D721Med (cell line): Measurements from ENCODE around the gene SRGAP2C.
"Not testable (repeated sequence)": the region's sequence is repeated elsewhere in the genome, so short reads cannot be mapped to it uniquely, and the experiment has no call there.

Experiments used
- DNase-seq: peaks from one replicate; pipeline ENCODE4 v3.0.0; 2011; ENCODE audit warnings: low spot score; ENCODE audit not compliant: insufficient read length
- FAIRE-seq: peaks from 2 replicates; lab custom pipeline; 2011; peaks lifted over from hg19 to GRCh38; lab: Jason Lieb, UNC

The SRGAP2C gene

DNA sequence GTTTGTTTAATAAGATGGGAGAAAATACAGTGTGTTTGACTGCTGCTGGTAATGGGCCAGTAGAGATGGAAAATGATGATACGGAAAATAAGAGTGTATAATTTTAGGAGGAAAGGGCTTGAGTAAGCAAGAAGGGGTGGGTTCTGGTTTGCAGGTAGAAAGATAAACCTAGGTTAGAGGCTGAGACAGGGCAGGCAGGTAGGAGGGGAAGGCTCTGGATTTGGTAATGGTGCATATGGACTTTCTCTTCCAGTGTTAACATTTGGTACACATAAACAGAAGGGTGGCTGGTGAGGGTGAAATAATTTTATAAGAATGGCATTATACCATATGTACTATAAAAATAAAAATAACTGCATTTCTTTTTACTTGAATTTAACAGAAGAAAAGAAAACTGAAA is 84.5 kb downstream of the SRGAP2C start:
- not testable (repeated sequence) for DNase-seq, FAIRE-seq

DNA sequence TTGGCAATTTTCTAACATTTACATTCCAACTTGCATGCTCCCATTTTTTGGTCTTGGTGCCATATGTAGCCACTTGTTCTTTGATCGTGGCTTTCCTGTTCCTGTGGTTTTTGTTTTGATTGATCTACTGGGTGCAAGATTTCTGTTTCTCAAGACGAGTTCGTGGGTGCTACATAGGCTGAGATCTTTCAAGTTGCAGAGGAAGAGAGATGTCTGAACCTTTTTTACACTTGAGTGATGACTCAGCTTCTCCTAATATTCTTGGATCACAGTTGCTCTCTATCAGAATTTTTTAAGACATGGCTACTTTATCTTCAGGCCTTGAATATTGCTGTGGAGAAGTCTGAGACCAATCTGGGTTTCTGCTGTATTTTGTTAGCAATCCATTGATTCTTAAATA is 85.2 kb downstream of the SRGAP2C start:
- DNase-seq, FAIRE-seq: not testable (repeated sequence)

DNA sequence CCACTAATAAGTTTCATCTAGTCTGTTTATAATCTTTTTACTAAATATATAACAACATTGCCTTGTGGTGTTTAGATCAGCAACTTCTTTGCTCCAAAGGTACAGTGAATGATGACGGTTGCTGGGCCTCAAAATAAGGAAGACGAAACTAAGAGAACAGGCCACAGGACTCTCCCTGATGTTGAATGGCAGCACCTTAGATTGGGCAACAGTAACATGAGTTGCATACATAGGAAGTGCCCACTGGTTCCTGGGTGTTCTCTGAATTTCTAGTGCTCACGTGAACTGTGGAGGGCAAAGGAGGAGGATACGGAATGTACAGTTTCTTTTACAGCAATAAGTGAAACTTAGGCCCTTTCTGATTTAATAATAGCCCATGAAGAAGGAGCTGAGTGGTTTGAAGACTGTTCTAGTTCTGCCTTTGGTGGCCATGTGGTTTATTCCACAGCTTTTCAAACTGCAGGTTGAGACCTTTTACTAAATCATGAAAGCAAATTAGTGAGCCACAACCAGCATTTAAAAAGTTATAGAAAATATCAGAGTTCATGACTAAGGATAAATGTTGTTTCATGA is 86.5 kb downstream of the SRGAP2C start:
- not testable (repeated sequence) for FAIRE-seq, DNase-seq

DNA sequence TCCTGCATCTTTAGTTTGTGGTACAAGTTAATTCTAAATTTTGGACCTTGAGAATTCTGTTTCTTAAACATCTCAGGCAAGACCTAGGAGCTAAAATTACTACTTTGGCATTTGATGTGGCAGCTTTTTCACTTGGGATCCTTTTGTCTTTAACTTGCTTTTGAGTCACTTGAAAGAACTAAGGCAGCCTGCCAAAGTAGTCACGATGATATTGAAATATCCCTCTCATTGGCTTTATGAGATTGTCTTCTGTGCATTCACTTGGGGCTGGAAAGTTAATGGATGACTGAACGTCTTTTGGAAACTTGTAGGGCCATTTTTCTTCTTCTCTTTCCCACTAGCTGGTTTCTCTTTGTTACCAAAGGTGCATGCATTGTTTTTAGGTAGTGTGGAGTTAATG is 90.7 kb downstream of the SRGAP2C start:
- DNase-seq, FAIRE-seq: not testable (repeated sequence)

DNA sequence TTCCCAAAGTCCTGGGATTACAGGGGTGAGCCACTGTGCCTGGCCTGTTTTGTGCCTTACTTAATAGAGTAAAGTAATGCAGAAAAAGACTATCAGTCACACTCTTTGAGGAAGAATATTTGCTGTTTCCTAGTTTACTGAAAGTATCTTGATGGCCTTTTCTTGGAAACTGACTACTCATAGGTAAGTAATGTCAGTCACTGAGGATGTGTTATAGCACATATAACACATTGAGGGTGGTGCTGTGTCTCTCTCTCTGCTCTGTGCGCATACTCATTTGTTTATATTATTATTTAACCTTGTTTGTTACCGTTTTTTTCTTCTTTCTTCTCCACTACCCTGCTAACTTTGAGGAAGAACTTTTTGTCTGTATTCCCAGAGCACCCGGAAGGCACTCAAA is 93.4 kb downstream of the SRGAP2C start:
- FAIRE-seq, DNase-seq: not testable (repeated sequence)

DNA sequence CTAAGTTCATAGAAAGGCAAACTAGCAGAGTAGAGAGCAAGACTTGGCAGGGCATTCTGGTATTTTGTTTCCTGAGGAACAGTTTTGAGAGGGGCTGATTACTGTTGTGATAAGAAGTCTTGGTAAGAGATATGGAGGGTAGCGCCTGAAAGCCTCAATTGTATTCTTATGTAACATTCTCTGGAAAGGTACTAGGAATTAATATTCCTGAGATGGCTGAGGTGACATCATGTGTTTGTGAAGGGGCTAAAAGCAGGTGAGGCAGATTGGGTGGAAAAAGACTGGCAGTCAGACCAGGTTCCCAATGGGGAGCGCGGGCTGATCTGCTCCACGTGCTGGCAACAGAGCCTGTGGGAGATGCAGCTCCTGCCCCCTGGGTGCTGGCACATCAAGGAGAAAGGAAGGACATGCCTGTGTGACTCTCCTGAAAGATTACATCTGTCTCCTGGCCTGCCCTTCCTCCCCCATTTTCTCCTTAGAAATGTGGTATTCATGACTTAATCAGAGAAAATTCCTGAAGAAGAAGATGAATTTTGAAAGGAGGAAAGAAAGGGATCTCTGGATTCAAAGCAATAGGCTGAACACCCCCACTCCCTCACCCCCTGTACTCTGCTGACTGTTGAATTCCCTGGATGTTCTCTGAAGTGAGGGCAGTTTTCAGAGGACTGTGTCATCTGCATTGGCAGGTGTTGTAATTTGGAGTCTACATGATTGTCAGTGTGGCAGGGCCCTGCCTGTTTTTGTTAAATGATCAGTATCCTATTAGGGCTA is 94.2 kb downstream of the SRGAP2C start:
- not testable (repeated sequence) for DNase-seq, FAIRE-seq

DNA sequence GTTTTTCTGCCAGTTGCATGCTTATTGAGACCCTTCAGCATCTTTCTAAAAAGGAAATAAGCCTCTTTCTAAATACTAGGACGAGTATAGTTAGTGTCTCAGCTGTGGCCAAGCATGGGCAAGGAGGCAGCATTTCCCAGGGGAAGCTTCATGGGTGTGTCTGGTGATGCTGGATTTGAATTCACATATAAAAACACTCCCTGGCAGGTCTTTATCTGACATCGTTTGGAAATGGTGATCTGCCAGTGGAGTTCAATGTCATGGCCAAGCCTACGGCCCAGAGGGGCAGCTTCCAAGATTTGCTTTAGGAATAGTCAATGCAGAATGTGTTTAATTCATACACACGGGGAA is 94.7 kb downstream of the SRGAP2C start:
- not testable (repeated sequence) for FAIRE-seq, DNase-seq

DNA sequence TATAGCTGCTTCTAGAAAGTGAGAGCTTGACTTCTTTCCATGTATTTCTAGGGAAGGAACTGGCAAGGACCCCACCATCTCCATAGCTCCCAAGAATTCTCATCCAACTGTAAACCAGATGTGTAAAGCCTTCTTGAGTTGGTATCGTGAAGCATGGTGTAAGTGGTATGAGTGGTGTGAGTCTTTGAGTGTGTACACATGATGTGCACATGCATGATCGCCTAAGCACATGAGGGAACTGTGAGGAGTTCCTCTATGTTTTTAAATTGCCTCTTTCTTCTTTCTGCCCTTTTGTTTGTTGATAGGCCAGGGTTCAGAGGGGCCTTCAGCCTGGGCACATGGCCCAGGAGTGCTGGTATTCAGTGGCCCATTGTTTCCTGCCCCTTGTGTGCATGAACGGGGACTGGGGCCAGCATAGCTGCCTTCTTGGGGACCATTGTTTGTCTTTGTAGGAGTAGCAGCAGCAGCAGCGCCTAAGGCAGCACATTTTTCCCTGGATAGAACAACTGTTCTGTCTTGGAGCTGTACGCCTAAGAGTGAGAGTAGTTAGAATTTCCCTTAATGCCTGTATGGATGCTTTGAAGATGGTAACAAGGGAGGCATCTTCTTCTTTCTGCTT is 96.0 kb downstream of the SRGAP2C start:
- DNase-seq, FAIRE-seq: not testable (repeated sequence)

DNA sequence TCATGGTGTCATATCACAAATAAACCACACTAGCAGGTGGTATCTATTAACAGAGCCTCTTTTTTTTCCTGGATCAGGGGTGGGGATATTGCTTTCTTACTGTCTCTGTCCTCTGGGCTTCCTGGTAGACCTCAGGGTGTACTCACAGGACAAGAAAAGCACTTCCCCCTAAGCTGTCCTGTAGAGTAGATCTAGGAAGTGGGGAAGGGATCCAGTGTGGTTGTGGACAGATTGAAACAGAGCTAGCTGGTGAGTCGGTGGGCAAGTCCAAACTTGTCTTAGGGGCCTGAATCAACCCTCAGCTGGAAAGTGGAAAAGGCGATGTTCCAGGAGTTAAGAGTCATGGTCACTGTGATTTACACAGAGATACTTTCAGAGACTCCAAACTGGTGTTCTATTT is 96.7 kb downstream of the SRGAP2C start:
- not testable (repeated sequence) for FAIRE-seq, DNase-seq

DNA sequence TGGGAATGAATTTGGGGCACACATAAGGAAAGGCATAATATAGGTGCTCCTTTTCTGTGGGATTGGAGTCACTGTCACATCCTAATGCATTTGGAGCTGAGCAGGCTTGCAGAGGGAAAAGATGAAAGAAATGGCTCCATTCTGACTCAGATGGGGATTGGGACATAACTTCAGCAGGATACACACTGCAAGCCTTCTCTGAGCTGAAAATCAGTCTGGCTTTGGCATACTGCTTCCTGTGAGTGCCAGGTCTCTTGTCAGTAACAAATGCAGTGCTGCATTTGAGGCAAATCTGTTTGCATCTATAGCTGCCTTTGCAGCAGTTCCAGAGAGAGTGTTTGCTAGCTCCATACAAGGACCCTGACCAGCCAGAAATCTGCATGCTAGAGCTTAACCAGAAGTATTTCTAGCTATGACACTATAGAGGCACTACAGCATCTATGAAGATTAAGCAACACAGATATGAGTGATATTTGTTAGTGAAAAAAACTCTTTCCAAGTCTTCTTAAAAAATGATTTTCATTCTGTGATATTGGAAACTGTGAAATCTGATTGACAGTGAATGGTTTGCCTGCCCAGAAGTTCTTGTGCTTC is 98.9 kb downstream of the SRGAP2C start:
- not testable (repeated sequence) for FAIRE-seq

DNA sequence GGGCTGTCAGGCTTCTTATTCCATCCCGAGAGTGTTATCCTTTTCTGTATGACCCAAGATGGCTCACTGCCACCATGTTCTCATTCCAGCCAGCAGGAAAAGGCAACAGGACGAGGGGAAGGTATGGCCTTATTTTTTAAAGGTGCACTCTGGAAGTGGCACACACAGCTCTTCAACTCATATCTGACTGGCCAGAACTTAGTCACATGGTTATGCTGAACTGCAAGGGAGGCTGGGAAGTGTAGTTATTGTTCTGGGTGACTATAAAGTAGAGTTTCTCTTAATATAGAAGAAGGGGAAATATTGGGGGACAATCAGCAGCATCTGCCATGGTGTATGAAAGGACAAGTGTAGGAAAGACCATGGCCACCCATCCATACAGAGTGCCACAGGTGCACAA is 107.8 kb downstream of the SRGAP2C start:
- FAIRE-seq, DNase-seq: not testable (repeated sequence)

More for the DNA sequence above, 98.9 kb downstream of the SRGAP2C start:
- not testable (repeated sequence) for DNase-seq

DNA sequence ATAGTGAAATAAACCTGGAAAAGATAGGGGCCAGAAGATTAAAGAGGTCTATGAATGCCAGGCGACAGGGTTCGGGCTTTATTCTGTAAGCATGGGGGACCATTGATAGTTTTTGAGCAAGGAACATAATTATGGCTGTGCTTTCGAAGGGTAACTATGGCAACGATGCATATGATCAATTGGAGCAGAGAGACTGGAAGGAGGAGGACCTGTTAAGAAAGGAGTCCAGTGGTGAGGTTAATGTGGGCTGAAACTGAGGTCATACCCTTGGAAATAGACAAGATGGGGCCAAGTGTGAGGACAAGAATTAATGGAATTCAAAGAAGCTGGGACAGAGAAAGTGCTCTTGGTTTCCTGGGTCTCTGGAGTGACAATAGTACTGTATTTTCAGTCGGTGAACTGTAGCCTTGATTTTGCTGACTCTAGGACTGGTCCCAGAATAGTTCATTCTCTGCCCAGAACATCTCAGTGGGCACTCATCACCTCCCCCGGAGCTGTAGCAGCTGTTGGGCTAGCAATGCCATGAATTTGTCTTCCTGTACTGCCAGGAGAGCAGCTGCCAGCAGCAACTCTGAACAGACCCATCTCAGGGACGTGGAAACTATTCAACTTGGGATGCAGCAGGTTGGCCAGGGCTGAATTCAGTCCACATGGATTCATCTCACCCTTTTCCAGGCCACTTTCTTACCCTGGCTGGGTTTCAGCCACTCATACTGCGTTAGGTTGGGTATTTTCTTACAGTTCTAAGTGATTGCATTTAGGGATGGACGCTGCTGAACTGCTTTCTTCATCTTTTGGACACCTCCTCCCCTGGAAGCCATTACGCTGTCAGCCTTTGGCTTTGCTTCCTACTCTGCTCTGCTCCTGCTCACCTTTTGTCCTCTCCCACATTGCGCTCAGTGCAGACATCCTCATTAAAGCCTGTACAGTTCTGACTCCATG is 108.8 kb downstream of the SRGAP2C start:
- not testable (repeated sequence) for FAIRE-seq, DNase-seq

DNA sequence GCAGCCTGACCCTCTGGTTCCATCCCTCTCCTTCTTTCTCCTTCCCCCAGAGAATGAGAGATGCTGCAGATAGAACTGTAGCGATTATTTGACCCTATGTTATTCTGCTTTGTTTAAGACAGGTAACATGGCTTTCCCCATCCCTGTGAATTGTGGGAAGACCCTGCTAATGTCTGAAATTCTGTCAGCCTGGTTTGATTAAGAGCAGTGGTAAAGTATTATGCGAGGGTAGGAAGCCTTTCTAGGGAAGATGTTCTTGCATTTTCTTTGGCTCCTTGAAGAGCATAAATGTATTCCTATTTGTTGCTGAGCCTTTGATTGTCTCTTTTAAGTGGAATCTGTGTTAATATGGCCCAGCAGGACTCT is 109.4 kb downstream of the SRGAP2C start:
- FAIRE-seq, result not testable (repeated sequence)

DNA sequence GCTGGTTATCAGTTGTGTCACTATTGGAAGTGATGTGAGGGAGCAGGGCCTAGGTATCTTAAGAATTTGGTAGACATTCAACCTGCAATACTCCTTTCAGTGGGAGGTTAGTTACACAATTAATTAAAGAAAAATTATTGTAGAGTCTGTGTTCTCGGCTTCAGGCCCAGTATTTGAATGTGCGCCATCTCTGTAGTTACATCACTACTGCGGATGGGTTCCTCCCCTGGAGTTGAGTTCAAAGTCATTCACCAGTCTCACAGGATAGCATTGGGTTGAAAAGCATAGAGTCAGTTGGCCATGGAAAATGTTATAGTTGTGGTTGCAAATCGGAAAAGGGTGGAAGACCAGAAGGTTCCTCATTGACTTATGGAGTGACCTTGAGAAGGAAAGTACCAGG is 111.8 kb downstream of the SRGAP2C start:
- not testable (repeated sequence) for FAIRE-seq, DNase-seq

More for the DNA sequence above, 109.4 kb downstream of the SRGAP2C start:
- DNase-seq, result not testable (repeated sequence)

DNA sequence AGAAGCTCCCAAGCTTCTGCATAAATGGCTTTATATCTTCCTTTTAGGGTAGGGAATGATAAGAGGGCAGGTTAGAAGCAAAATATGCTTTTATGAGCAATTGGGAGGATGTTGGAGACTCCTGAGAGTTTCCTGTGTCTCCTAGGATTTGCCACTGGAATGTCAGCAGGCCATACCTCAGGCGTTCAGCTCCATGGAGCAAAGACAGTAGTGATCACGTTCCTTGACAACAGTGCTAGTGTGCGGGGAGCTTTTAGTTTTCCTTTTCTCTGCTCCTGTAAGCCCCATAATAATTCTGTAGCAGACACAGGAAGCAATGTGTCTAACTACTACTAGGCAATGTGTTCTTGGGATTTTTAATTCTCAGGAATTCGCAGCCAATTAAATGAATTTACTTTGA is 113.8 kb downstream of the SRGAP2C start:
- DNase-seq, FAIRE-seq: not testable (repeated sequence)

DNA sequence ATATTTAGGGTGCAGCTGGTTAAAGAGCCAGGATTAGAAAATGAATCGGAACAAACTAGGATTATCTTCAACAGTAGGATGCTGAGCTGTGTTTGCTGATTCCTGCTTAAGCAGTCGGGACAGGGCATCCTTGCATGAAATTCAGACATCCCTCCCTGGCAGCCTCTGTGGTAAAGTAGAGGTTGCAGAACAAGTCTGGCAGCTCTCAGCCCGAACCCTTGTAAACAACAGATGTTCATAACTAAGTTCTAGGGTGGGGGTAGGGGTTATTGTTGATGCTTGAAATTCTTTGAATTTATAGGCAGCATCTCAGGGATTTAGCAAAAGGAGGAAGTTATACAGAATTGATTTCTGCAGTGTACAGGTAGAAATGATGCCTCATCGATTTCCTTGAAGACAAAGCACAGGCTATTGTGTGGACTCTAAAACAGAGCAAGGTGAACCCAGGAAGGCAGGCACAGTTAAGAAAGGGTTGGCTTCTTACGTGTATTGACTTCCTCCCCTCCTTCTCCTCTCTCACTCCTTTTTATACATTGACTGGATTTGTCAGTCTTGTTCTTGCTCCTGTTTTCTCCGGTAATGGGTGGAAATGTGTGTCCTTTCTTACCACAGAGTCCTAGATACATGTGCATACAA is 114.9 kb downstream of the SRGAP2C start:
- FAIRE-seq, result not testable (repeated sequence)

DNA sequence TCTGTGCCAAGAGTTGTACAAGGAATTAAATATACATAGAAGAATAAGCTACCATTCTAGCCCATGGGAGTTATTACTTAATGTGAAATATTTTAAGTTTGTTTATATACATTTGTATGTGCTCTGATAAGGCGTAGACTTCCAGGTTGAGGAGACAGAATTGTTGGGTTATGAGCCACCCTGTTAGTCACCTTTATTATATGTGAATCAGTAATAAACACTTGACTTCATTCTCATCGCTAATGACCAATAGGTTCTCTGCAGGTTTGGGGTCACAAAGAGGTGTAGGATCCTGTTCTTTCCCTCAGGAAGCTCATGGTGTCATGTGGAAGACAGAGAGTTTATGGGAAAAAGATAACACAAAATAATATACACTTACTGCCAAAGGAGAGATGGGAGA is 117.1 kb downstream of the SRGAP2C start:
- not testable (repeated sequence) for DNase-seq, FAIRE-seq

More for the DNA sequence above, 114.9 kb downstream of the SRGAP2C start:
- DNase-seq, result not testable (repeated sequence)

DNA sequence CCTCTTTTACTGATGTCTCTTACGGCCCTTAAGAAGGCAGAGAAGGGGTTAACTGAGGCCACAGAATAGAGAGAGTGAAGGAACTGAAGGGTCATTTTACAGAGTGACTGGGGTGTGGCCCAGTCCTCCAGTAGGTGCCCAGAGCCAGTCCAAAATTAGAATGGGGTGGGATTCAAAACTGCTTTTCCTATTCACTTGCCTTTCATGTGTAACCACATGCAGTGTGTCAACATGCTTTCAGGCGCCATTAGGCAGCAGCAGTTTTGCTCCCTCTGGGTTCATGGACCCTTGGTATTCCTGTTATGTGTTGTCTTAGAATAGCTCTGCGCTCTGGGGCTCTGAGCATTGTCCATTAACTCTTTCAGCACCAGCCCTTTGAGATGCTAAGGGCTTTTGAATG is 123.0 kb downstream of the SRGAP2C start:
- not testable (repeated sequence) for DNase-seq, FAIRE-seq

DNA sequence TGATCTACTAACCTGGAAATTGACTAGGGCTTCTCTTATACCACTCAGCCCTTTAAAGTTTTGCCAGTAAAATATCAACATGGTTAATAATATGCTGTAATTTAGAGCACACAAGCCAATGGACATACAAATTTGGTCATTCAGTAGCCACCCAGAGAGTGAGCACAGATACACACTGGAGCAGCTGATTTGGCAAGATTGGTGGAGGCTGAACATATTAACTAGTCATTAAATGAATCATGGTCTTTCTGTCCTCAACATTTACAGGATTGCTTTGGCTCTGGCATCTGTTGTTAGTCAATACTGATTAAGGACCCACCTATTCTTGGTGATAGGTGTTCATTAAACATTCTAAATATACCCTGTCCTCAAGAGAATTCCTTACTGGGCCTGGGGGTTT is 130.7 kb downstream of the SRGAP2C start:
- not testable (repeated sequence) for FAIRE-seq, DNase-seq
